GM18867 (cell line): ENCODE results near the gene TSPOAP1.

Experiments used
- ATAC-seq: cut with Tn5 transposase; IDR thresholded peaks from one replicate; pipeline ENCODE4 v1.9.1; 2021; ENCODE audit warnings: mild to moderate bottlenecking, moderate library complexity; ENCODE audit not compliant: unreplicated experiment

Gene TSPOAP1

DNA sequence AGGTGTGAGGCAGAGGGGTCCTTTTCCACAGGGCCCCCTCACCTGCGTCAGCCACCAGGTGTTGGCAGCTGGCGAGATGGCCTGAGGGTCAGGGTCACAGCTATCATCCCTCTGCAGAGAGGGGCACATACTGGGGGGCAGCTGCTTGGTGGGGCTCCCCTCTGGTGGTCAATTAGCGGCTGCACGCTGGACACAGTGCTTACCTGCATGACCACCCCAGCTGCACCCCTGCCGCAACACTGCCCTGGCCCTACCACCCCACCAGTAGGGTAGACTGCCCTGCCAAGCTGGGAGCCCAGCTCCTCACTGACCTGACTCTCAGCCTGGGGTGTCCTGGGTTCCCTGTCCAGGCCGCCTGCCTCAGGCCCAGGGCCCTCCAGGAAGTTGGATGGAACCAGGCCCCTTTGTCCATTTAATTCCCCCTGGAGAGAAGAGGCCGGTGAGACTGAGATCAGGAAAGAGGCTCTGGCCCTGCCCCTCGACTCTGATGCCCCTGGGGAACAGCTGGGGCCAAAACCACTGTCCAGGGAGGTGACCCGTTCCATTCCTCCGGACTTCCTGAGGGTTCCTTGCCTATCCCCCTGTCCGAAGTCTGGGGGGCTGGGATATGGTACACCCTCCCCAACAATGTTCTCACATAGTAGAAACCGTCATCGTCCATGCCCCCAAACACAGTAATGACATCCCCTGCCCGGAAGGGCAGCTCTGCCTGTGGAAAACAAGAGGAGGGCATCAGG, 23.7 kb downstream of the TSPOAP1 start:
- ATAC-seq = no peak

DNA sequence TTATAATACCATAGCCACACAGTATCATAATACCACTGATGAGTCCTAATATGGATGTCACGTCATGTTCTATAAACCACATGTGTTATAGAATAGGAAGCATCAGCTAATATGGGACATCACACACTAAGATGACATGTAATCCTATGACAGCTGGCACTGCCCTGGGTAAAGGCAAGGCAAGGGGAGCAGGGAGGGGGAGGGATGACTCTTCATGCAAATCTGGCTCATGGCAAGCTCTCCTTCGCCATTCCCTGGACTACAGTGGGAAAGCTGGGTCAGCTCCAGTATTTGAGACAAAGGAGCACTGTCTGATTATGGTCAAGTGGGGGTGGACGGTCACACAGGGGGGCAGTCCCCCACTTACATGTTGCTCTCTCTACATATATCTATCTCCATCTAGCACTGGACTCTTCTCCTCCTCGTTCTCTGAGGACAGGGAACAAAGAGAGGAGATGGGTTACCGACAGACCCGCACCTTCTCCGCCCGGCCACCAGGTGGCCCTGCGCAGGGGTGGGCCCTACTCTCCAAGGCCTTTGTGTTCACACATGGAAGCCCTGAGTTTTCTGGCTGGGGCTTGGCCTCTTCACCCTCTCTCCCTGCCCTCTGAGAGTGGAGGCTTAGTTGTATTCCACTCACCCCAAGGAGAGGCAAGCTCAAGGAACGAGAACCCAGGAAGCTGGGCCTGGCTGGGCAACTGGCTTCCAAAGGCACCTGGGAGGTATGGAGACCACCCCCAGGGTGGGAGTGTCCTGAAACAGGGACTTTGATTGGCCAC, 24.4 kb downstream of the TSPOAP1 start:
- ATAC-seq = no peak

DNA sequence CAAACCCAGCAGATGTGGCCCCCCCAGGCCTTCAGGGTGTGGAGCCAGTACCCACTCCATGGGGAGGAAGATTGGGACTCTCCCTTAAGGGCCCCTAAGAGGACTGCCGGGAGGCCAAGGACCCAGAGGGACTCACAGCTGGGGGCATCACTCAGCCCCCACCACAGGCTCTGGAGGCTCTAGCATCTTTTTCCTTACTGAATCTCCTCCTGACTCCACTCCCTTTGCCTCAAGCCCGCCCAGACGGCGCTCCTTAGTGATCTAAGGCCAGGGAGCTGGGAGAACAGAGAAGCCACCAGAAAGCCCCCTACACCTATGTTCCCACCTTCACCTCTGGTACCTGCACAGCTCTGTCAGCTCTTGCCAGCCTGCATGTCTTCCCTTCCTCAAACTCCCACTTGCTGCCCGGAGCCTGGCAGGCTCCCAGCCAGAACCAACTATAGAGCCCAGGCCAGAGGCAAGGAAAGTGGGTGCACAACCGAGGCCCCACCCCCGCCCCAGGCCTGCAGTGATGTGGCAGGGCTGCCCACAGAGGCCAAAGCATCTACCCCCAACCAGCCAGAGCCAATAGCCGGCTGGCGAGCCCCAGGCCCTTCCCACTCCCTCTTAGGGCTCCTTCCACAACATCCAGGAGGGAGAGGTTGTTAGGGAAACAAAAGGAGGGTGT, 25.5 kb downstream of the TSPOAP1 start:
- no peak for ATAC-seq

DNA sequence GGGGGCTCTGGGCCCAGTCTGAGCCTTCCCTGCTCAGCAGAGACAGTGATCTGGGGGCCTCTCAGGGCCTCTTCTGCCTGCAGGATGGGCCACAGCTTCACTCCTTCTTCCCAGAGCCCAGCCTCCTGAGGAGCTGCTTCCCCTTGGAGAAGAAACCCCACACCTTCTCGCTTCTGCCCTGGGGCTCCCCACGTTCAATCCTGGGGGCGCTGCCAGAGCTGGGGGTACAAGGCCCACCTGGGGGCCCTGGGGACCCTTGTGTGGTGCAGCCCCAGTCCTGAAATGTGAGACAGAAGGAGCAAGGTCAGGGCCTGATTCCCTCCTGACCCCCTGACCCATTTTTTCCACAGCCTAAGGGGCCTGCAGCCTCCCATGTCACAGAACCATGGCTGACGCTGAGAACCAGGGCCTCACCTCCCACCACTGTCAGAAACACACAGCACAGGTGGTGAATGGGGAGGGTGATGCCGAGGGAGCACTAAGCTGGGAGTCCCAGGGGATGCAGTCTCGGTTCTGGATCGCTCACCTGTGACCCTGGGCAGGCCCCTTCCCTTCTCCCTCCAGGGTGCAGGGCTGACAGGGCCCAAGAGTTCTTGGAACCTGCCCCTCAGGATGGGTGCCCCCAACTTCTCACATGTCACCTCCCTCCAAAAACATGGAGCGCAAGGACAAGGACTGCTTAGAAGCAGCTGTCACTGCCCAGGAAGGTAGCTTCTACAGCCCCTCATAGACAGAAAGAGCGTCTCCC, 26.2 kb downstream of the TSPOAP1 start:
- ATAC-seq = no peak

DNA sequence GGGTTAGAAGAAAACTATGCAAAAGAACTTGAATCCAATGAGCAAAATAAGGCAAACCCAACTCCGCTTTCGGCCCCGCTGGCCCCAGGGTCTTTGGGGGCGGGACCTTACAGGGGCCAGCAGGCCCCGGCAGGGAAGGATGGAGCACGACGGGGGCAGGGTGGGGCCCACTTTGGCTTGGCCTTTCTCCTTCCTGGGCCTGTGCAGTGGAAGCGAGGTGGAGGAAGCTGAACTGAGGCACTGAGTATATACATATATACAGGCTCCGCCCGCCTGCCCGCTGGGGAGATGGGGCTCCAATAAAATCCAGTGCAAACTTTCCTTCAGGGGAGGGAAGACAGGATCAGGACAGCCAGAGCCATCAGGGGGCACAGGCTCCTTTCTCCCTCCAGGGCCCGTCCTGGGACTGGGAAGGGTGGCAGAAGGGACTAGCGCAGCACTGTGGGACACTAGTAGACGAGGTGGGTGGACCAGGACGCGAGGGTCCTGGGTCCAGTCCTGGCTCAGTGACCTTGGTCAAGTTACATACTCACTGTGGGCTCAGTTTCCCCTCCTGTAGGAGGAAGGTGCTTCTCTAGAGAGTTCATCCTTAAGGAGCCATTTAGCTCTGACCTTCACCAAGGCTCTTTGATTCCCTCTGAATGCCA, 27.0 kb downstream of the TSPOAP1 start:
- no peak for ATAC-seq

DNA sequence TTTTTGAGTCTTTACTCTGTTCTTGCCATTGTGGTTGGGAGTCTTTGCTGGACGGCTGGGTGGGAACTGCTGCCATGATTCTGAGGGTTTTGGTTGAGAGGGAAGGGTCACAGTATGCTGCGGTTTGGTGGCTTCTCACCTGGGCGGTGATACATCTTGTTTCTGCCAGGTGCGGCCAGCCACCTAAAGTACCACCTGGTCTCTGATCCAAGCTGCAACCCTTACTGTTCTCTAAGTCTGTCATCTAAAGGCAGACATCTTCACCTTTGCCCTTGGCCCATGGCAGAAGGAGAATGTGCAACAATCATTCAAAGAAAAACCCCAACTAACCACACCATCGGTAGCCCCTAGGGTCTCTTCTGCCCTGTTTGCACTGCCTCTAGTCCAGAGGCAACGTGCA, 28.3 kb downstream of the TSPOAP1 start:
- no peak for ATAC-seq

DNA sequence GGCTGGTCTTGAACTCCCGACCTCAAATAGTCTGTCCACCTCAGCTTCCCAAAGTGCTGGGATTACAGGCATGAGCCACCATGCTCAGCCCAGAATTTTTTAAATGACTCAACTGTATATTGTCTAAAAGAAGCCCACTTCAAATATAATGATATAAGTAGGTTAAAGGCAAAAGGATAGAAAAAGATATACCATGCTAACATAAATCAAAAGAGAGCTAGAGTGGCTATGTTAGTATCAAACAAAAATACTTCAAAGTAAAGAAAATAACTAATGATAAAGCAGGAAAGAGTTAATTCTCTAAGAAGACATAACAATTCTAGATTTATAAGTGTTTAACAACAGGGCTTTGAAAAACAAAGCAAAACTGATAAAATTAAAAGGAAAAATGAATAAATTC, 34.6 kb downstream of the TSPOAP1 start:
- ATAC-seq = no peak

DNA sequence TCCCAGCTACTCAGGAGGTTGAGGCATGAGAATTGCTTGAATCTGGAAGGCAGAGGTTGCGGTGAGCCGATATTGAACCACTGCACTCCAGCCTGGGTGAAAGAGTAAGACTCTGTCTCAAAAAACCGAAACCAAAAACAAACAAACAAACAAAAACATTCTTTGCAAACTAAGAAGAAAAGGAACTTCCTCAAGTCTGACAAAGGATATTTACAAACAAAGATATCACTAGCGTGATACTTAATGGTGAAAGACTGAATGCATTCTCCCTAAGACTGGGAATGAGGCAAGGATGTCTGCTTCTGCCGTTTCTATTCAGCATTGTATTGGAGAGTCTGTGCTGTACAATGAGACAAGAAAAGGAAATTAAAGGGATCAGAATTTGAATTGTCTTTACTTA, 37.3 kb downstream of the TSPOAP1 start:
- ATAC-seq = no peak

DNA sequence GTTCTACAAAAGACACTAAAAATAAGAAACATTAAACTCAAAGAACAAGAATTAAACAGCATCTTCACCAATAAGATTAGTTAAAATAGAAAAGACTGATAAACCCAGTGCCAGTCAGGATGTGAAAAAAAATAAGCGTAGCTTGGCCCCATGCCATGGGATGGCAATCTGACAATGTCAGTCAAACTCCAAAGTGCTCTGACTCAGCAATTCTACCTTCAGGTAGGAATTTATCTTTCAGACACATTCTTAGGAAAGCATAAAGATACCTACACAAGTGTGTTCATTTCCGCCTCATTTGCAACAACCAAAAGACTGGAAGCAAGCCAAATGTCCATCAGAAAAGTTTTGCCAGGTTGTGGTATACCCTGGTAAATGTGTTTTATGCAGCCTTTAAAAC, 38.7 kb downstream of the TSPOAP1 start:
- no peak for ATAC-seq

DNA sequence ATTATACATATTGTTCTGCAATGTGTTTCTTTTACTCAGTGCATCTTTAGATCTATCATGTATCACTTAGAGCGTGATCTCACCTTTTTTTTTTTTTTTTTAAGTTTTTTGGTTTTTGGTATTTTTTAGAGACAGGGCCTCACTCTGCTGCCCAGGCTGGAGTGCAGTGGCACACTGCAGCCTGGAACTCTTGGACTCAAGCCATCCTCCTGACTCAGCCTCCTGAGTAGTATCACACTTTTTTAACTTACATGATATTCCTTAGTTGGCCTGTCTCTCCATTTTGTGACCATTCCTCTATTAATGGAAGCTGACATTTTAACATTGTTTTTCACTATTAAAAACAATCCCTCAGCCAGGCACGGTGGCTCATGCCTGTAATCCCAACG, 43.2 kb downstream of the TSPOAP1 start:
- no peak for ATAC-seq

DNA sequence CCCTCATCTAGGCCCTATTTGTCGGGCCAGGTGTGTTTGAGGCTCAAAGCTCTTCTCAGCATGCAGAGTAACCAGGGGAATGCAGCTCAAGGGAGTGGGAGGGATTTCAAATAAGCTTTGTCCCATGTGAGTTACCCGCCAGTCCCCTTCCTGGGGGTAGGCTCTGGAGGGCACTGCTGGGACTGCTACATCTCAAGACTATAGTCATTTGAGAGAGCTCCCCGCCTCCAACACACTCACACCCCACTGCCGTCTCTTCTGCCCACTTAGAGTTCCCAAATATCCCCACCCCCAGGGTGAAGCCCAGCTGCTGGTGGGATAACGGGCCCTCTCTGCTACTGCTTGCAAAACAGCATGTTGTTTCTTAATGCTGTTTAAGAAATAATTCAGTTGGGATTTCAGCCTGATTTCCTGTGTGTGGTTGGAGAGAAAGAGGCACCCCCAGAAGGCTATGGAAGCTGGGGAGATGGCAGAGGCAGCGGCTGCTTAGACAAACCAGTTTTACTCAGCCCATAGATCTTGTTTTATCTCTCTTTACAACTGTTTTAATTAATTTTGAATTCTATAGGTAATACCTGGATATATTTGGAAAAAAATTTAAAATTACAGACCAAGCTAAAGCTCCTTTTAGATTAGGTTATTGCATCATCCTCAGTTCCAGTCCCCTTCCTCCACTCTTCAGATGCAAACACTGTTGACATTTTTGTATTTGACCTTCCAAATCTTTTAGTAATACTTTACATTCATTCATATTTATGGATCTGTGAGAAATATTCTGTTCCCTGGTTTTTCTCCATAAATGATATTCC, 43.8 kb downstream of the TSPOAP1 start:
- ATAC-seq = no peak

DNA sequence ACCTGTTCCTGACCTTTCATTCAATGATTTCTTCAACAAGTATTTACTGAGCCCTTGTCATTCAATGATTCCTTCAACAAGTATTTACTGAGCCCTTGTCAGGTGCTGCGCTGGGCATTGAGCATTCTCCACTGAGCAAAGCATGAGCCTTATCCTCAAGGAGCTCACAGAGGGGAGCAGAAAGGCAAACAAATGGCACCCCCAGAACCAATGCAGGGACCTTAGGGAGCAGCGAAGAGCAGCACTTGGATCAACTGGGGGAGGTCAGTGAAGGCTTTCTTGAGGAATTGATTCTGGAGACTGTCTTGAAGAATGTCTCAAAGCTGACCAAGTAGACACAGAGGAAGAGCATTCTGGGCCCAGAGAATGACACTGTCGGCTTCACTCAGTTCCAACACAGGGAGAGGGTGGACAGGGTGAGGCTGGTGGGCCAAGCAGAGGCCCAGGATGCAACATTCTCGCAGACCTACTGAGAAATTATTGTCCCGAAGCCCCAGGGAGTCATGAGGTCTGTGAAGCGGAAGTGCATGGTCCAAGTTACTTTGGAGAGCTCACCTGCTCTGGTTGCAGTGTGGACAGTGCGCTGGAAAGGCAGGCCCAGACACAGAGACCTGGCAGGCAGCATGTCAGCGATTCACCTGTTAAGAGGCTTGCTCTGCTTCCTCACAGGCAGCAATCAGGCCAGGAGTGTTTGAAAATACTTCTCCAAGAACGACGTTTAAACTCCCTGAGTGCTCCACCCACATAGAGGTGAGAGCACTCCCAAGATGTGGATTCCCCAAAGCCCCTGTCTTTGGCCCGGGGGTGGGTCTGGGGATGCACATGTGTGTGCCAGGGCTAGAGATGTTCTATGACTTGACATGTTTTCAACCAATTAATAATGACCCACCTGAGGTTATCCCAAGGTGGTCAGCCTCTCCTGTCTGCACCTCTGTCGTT, 44.7 kb downstream of the TSPOAP1 start:
- no peak for ATAC-seq

DNA sequence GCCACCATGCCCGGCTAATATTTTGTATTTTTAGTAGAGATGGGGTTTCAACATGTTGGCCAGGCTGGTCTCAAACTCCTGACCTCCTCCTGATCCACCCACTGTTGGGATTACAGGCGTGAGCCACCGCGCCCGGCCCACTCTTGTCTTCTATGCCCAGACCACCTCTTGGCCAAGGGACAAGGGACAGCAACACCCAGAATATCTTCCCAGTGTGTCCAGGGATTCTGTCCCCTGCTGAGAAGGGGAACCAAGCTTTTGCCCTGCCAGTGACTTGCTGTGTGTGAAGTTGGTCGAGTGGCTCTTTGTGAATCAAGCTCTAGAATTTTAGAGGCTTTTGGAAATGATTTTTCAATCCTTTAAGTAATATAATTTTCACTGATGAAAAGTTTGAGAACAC, 46.2 kb downstream of the TSPOAP1 start:
- no peak for ATAC-seq

DNA sequence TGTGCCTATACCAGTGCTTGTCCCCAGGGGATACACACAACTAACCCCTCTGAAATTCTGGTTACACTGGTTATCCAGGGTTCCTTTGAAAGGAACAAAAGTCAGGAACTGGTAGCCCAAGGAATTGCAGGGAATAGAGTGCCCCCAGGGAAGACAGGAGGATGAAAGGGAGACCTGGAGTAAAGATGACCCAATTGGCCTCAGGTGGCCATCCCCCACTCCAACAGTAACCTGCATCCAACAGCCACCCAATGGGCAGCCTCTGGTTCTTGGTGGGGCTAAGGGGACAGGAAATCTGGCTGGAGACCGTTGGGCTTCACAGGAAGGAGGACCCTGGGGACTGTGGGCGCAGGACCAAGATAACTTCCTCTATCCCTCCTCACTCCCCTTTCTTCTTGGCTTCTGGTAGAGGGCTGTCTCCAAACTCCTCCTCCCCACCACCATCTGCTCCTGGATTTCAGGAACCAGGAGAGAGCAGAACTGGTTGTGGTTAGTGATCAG, 47.0 kb downstream of the TSPOAP1 start:
- no peak for ATAC-seq

DNA sequence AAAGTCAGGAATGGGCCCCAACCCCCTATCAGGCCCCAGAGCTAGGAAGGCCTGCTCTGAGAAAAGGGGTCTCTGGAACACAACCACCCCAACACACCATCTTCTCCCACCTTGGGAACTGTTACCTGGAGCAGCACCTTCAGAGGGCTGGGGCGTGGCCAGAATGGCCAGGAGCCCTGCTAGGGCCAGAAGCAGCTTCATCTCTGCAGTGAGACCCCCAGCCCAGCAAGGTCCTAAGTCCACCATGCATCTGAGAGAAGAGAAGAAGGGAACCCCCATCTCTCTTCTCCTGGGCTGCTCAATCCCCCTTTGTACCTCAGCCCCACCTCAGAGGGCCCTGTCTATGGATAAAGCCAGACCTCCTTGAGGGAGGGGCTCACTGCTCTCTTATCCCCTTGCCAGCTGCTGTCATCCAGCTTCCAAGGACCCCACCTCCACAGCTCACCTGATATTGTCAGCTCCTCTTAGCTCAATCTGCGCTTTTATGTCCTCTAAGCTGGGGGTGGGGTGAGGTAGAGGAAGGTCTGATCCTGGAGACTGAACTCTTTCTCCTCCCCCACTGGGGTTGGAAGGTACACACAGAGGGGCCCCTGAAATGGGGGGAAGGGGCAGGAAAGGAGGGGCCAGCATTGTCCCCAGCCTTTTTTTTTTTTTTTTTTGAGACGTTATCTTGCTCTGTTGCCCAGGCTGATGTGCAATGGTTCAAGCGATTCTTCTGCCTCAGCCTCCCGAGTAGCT, 47.9 kb downstream of the TSPOAP1 start, which contains the start of gene MPO:
Gene MPO (minus strand): TSS at position 456 of the 738 bp plus-strand sequence. CDS start 177 bp downstream, at position 279.
- no peak for ATAC-seq

DNA sequence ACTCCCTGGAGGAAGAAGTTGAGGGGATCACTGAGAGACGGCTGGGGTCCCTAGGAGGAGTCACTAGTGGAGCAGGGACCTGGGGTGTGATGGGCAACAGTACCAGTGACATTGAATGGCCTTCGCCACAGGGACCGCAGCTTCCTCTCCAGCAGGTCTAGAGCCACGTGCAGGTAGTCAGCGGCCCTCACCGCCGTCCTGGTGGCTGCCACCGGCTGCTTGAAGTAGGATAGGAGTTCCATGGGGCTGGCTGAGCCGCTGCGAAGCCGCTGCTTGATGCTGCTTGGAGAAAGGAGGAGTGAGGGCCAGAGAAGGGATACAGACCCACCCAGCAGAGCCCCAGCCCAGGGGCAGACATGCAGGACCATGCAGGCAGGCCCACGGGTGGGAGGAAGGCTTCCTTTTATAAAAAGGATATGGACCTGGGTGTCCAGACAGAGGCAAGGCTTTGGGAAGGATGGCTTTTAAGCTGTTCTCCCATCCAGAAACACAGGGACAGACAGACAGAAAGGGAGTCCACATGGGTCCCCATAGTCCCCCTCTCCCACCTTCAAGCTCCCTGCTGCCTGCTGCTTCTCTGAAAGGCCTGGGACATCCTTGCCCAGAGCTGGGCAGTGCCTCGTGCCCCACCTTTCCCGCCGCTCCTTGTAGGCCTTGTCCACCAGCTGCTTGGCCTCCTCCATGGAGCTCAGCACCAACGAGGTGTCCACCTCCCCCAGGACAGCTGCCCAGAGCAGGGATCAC, 48.7 kb downstream of the TSPOAP1 start:
- no peak for ATAC-seq
